Measurements from ENCODE around the gene SWSAP1. TPM values are rescaled to one million over a fixed set of nuclear protein-coding genes. Genes with fewer than 3 reads are reported as not detected.

The SWSAP1 gene
- total and polyA plus RNA-seq, 2 of the 4 experiments (the other 2 are of a cell fraction): 0.36 to 1.6 TPM

DNA sequence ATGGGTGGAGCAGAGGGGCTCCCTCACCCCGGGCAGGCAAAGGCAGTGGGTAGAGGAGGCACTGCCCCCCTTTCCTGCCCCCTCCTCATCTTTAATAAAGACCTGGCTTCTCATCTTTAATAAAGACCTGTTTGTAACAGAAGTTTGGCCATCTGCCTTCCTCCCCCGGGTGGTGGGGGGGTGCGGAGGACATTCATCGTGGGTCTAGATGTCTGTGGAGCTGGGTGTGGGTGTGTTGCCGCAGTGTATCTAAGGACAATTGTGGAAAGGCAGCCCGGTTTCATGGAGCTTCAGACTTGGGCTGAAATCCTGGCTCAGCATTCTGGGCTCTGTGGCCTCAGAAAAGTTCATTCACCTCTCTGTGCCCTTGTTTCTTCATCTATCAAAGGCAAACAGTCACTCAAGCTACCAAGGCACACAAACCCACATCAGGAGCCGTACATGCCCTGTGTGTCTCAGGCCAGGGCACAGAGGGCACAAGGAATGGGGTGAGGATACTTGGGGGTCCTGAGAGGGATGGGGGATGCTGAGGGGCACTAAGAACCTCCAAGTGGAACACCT is 8.8 kb upstream of the SWSAP1 start:
- H3K56ac ChIP-seq (ENCODE audit: extremely low read depth, insufficient read depth, low read length): no peak overlapping the region
- no peak overlapping the region for H3K4me3 ChIP-seq (ENCODE audit: insufficient read depth, low read depth, low read length)

More for the DNA sequence above, 8.8 kb upstream of the SWSAP1 start:
- TF ChIP-seq CHD1 (IDR thresholded peaks at IDR 0.05; ENCODE audit: low read depth, low read length) (no peak), POLR2A (IDR thresholded peaks at IDR 0.05; ENCODE audit: low read depth, low read length) (no peak), CEBPB (IDR thresholded peaks at IDR 0.05; ENCODE audit: low read depth, low read length) (no peak), SMC3 (IDR thresholded peaks at IDR 0.05; ENCODE audit: low read depth, low read length) (no peak), RCOR1 (IDR thresholded peaks at IDR 0.05; ENCODE audit: insufficient replicate concordance, low read length) (no peak), RAD21 (IDR thresholded peaks at IDR 0.05; ENCODE audit: low read length) (no peak), NFE2L2 (IDR thresholded peaks at IDR 0.05; ENCODE audit: low read depth, low read length) (no peak), MAZ (IDR thresholded peaks at IDR 0.05; ENCODE audit: borderline replicate concordance, low read depth, low read length) (no peak), ELK1 (IDR thresholded peaks at IDR 0.05; ENCODE audit: borderline replicate concordance, low read depth, low read length) (no peak), BHLHE40 (IDR thresholded peaks at IDR 0.05; ENCODE audit: low read depth, low read length) (no peak)
- TF ChIP-seq, protein P1, sequence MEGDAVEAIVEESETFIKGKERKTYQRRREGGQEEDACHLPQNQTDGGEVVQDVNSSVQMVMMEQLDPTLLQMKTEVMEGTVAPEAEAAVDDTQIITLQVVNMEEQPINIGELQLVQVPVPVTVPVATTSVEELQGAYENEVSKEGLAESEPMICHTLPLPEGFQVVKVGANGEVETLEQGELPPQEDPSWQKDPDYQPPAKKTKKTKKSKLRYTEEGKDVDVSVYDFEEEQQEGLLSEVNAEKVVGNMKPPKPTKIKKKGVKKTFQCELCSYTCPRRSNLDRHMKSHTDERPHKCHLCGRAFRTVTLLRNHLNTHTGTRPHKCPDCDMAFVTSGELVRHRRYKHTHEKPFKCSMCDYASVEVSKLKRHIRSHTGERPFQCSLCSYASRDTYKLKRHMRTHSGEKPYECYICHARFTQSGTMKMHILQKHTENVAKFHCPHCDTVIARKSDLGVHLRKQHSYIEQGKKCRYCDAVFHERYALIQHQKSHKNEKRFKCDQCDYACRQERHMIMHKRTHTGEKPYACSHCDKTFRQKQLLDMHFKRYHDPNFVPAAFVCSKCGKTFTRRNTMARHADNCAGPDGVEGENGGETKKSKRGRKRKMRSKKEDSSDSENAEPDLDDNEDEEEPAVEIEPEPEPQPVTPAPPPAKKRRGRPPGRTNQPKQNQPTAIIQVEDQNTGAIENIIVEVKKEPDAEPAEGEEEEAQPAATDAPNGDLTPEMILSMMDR (conservative IDR thresholded peaks at IDR 0.05; ENCODE audit: low read depth, low read length): no peak
- DNase-seq (no peak), ATAC-seq (ENCODE audit: low read depth) (no peak)
- Histone ChIP-seq H2AK9ac (replicated peaks; ENCODE audit: low read depth, low read length, poor library complexity) (peak overlapping the region; percentile 28), H3K4ac (ENCODE audit: low read depth, low read length) (no peak overlapping the region), H3K9ac (ENCODE audit: low read depth, low read length) (no peak overlapping the region), H2BK15ac (ENCODE audit: low read depth, low read length) (no peak overlapping the region), H2BK120ac (ENCODE audit: low read depth, low read length) (no peak overlapping the region), H3K4me2 (ENCODE audit: low read depth, low read length) (no peak overlapping the region), H2BK5ac (ENCODE audit: low read depth, low read length, poor library complexity, severe bottlenecking) (no peak overlapping the region), H4K91ac (ENCODE audit: insufficient read depth, low read depth, low read length) (no peak overlapping the region), H2BK20ac (ENCODE audit: low read depth, low read length) (no peak overlapping the region), H3K23ac (ENCODE audit: low read depth, low read length) (no peak overlapping the region), H4K8ac (ENCODE audit: low read depth in 2 of 2, low read length in 2 of 2) (no peak overlapping the region), H3K18ac (ENCODE audit: low read depth, low read length) (no peak overlapping the region), H3K36me3 (ENCODE audit: control insufficient read depth, insufficient read depth, low read length) (peaks cover 33% of the 10 kb centered on the region), H3K14ac (replicated peaks; ENCODE audit: low read depth, low read length) (no peak overlapping the region), H3K4me1 (ENCODE audit: control insufficient read depth, insufficient read depth, low read length) (no peaks in the 10 kb centered on the region), H4K20me1 (ENCODE audit: insufficient read depth, low read length) (peaks cover 3% of the 10 kb centered on the region; the same call in 1 of the 2 replicates), H2AFZ (replicated peaks; ENCODE audit: low read length, poor library complexity) (no peak overlapping the region), H4K5ac (ENCODE audit: low read depth, low read length) (no peak overlapping the region), H3K79me1 (ENCODE audit: low read depth in 1 of 2, low read length in 2 of 2) (no peaks in the 10 kb centered on the region), H2AK5ac (ENCODE audit: low read depth, low read length) (no peak overlapping the region), H3K27ac (ENCODE audit: insufficient read depth, low read length) (no peak overlapping the region), H3K9me1 (ENCODE audit: insufficient read depth, low read length) (peaks cover 9% of the 10 kb centered on the region; the same call in 1 of the 2 replicates), H3K9me3 (ENCODE audit: control insufficient read depth, insufficient read depth, low read length) (no peaks in the 10 kb centered on the region), H3K27me3 (ENCODE audit: control insufficient read depth, insufficient read depth, low read length) (no peaks in the 10 kb centered on the region)
- WGBS, 2 experiments (ENCODE audit: extremely low coverage in 2 of 2, insufficient read length in 1 of 2): 80% methylated on average over 1 of the region's 7 CpGs; no CpG with 5 or more reads in 1 of the 2 experiments
- intact Hi-C loops (cut with micrococcal nuclease): no loop called here
- dilution Hi-C loops (cut with HindIII; ENCODE audit: low sequenced_read_pairs, unreplicated experiment): no loop called here
- BruUV-seq (replicated peaks): no TSS peak
- ChIA-PET CTCF (no interaction called here), POLR2A (ENCODE audit: unreplicated experiment) (interaction anchor here (0.7 kb wide), 1 partner anchor 218 kb away, joined by 7 read pairs; no protein-coding TSS in a partner anchor)
- in situ Hi-C loops (cut with MboI; ENCODE audit: low sequenced_read_pairs): no loop called here

Measured in IMR-90 (cell line).